Activated naive CD4-positive, alpha-beta T cell (primary cell): ENCODE measurements around the gene AANAT.

Experiments
- DNase-seq, 4 experiments: peaks; one replicate each; lab custom pipeline; 2025; lab: John Stamatoyannopoulos, UW

The AANAT gene

DNA sequence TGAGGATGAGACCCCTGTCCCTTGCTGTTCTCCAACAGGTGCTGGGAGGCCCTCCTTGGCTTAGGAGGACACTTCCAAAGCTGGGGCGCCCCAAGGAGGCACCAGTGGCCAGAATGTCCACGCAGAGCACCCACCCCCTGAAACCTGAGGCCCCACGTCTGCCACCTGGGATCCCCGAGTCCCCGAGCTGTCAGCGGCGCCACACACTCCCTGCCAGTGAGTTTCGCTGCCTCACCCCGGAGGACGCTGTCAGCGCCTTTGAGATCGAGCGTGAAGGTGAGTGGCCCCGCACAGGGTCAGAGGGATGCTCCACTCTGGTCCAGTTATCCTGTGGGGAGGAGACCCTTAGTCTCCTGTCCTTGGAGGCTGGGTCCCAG is 1.2 kb downstream of the AANAT start:
- no peak for DNase-seq

DNA sequence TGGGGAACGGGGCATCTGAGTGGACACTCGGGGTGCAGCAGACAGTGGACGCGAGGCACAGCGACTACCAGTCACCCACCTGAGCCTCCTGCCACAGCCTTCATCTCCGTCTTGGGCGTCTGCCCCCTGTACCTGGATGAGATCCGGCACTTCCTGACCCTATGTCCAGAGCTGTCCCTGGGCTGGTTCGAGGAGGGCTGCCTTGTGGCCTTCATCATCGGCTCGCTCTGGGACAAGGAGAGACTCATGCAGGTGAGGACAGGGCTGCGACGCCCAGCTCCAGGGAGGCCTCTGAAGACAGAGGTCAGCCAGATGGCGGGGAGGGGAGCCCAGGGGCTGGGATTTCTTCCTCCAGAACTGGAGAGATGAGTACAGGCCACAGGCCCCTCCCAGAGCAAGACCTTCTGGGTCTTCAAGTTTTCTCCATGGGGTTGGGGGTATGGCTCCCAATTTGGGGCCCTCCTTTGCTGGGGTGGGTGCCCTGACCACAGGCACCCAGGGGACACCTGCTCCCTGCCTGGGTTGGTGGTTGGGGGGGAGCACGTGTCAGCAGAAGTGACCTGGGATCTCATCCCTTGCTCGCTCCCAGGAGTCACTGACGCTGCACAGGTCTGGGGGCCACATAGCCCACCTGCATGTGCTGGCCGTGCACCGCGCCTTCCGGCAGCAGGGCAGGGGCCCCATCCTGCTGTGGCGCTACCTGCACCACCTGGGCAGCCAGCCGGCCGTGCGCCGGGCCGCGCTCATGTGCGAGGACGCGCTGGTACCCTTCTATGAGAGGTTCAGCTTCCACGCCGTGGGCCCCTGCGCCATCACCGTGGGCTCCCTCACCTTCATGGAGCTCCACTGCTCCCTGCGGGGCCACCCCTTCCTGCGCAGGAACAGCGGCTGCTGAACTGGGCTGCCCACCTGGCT is 1.9 kb downstream of the AANAT start:
- no peak for DNase-seq

DNA sequence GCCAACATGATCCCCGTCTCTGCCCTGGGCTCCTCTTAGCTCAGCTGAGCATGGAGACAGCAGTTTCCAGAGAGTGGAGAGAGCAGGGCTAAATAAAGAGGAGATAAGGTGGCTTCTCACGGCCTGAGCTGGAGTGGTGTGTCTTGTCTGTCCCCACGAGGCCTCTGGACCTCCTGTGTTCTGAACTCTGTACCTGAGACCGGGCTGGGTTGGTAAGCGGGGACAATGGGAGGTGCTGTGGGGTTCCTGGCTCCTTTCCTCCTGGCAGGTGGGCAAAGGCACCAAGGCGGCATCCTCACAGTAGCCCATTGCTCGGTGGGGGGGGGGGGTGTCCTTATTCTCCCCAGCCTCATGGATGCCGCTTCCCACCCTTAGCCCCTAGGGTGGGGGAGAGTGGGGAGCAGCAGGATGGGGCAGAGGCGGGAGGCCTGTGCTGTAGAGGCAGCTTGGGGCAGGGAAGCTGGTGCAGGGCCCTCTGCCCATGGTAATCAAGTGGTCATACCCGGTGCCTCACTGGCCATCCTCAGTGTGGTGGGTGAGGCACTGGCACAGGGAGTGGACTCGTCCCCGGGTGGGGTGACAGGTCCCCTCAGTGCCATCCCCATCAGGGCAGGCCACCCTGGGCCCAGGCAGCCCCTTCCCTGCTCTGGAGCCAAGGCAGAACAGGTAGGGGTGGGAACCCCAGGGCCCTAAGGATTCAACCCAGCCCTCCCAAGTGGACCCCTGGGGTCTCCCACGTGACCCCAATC is 2.8 kb downstream of the AANAT start:
- DNase-seq = no peak

DNA sequence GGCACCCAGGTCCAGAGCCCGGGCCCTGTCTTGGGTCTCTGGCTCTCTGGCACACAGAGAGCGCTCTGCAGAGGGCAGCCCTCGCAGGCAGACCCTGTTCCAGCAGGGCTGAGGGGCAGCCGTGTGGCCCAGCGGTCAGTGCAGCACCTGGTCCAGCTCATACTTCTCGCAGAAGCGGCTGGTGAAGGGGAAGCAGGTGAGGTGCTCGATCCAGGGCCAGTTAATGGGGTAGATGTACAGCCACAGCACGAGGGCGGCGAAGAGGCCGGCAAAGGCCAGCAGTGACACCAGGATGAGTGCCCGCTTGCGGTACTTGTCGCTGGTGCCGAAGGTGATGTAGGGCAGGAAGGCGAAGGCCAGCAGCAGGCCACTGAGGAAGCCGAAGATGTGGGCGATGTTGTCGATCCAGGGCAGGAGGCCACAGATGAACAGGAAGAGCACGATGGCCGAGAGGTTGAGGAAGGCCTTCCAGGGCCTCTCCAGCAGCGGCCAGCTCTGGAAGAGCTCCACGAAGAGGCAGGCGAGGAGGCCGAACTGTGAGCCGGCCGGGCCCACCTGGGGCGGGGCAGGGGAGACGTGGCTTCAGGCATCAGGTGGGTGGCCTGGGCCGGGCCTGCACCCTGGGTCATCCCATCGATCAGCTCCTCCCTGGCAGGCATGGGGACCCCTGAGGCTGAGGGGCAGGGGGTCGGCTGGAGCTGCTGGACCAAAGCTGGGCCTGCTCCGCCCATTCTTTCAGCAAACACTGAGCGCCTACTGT is 4.3 kb downstream of the AANAT start:
- no peak for DNase-seq

DNA sequence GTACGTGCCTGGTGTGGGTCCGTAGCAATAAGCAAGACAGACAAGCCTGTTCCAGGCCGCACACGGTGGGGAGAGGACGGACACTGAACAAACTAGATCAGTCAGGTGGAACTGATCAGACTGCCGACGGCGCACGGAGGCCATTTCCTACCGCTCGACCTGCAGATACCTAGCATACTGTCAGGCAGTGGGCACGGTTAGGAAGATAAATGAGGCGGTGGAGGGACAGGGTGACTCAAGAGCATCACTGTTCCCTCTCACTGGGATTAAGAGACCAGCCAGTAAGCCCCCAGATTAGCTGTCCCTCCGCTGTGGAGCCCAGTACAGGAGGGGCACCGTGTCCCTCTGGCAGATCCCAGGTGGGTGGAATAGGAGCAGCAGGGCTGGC is 4.8 kb downstream of the AANAT start:
- DNase-seq = no peak

DNA sequence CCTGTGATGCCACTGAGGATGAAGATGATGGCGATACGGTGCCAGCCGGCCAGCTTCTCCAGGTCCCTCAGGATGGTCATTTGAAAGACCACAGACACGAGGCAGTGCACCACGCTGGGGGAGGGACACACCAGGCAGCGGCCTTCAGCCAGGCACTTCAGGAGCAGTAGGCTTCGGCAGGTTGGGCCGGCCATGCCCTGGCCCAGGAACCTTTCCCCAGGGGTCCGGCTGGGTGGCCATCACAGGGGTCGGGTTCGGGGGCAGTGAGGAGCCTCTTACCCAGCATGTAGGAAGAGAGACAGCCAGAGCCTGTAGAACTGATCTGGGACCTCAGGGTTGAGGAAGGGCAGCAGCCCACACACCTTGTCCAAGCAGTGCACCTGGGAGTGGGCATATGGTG is 5.3 kb downstream of the AANAT start:
- no peak for DNase-seq

DNA sequence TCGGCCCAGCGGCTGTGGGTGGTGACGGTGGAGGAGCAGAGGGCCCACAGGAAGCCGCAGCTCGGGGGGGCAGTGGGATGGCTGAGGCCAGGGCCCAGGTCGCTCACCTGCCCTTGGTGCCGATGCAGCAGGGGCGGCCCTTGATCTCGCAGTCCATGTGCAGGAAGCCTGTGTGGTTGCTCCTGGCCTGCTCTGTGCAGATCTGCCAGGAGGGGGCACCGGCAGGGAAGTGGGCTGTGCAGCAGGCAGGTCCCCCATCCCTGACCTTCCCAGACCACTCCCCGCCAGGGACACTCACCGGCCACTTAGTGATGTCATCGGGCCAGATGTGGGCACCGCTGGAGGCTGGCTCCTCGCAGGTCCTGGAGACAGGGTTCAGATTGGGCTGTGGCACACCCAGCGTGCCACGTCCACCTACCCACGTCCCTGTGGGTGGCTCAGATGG is 6.2 kb downstream of the AANAT start:
- no peak for DNase-seq

DNA sequence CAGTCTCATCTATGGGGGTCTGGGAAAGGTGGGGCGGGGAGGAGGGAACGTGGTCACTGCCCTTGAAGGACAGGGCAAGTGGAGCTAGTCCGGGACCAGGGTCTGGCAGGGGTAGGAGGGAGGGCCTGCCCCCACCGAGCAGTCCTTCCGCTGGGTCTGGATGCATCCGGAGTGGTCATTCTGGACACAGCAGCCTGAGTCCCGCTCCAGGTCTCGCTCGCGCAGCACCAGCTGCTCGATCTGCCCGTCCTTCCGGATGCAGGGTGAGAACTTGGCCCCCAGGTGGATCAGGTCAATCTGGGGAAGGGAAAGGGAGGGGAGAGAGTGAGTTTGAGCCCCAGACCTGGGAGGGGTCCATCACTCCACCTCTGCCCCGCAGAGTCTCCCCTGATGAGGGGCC is 6.8 kb downstream of the AANAT start:
- DNase-seq = no peak

DNA sequence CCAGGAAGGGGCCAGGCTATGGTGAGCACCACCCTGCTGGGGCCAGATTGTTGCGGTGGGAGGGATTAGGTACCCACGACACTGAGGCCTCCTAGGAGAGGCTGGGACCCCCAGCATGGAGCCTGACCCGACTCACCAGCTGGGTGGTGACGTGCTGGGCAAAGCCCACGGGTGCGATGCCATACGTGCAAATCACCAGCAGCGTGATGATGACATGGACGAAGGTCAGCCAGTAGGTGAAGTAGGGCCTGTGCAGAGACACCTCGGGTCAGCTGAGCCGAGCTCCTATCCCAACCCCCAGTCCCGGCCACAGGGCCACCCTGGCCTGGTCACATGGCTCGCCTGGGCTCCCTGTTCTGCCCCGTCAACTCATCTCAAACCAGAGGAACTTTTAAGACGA is 7.5 kb downstream of the AANAT start:
- no peak for DNase-seq

DNA sequence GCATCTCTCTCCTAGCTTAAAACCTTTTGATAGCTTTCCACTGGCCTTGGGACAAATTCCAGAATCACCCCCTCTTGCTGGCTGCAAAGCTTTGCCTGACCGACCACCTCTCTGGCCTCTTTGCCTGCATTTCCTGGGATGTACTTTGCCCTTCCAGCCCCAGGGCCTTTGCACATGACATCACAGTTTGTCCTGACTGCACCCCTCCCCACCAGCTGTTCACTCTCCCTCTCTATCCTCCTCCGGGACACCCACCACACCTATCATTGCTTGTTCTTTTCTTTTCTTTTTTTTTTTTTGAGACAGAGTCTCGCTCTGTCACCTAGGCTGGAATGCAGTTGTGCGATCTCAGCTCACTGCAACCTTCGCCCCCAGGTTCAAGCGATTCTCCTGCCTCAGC is 7.9 kb downstream of the AANAT start:
- no peak for DNase-seq

DNA sequence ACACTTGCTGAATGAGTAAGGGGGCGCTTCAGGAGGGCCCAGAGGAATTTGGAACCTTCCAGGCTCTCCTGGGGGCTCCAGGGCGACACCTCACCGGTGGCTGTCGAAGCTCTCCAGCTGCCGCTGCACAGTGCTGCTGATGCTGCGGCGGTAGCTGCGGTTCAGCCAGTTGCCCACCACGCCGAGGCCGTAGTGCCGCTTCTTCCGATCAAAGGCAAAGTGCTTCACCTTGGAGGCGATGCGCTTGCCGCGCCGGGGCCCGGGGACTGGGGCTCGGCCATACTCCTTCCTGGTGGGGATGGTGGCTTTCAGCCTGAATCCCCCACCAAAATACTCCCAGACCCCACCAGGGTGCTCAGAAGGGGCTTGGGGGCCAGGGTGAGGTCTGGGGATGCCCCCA is 9.3 kb downstream of the AANAT start:
- no peak for DNase-seq

DNA sequence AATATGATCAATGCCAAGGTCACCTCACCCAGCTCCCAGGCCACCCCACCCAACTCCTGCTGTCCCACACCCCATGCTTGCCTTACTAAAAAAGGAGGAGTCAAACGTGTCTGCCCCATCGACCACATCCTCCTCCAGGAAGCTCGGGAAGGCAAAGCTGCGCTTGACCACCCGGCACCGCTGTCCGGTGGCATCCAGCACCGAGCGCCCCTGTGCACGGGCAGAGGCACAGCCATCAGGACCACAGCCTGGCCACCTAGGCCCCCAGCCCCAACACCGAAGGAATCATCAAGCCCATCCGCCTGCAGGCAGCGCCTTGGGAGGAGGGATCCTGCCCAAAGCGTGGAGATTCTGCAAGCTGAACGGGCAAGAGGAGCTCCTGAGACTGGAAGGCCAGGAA is 10.2 kb downstream of the AANAT start:
- DNase-seq = no peak

DNA sequence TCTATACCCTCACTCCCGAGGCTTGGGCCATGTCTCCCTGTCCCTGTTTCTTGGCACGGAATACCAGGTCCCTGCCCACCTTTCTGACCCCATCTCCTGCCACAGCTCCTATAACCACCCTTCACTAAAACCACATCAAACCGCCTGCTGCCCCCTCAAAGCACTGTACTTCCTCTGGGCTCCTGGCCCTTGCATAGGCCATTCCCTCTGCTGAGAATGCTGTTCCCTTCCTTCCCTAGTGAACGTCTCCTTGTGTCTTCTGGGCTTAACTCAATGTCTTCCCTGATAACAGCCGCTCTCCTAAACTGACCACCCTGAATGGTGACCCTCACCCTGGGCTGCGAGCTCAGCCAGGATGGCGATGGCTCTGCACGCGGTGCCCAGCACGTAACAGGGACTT is 10.7 kb downstream of the AANAT start:
- DNase-seq = no peak

DNA sequence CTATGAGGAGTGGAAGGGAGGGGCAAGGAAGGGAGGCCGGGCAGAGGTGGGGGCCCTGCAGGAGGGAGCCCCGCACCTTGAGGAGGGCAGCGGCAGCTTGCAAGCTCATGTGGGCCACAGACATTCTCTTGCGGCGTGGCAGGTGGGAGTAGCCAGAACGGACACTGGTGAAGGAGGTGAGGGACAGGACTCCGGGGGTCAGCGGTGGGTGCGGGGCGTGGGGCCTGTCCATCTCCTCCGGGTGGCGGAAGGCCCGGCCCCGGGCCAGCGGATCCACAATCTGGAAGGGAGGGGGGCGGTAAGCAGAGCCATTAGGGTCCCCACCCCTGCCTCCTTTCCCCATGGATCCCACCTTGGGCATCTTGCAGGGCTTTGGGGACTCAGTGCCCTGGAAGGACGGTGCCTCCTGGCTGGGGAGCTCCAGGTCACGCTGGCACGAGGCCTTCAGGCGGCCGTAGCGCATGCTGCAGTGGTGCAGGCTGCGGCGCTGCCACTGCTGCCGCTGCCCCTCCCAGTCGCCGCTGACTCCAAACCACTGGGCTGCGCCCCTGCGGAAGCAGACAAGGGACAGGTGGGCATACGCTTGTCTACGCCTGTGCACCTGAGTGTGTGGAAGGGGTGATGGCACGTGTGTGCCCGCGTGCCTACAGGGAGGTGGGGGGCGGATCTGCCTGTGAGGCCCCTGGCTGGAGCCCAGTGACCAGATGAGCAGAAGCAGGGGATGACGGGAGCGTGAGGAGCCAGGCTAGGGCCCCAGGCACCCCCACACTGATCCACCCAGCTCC is 11.5 kb downstream of the AANAT start:
- DNase-seq = no peak

DNA sequence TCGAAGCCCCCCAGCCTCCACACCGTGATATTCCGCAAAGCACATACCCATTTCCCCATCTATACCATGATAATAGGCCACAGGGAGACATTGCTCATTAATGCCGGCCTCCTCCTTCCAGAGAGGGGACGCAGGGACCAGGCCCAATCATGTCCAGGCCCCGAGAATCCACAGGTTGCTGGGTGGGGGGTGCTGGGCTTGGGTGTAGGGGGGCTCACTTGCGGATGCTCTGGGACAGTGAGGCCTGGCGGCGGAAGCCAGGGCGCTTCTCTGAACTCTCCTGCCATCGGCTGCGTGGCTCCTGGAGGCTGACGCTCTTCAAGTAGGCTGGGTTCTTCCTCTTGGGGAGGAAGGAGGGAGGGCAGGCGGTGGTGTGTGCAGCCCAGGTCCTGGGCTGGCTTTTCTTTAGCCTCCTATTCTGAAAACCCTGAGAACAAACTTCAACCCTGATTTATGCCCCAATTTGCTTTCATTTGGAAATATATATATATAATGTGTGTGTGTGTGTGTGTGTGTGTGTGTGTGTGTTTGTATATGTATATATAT is 12.2 kb downstream of the AANAT start:
- no peak for DNase-seq

DNA sequence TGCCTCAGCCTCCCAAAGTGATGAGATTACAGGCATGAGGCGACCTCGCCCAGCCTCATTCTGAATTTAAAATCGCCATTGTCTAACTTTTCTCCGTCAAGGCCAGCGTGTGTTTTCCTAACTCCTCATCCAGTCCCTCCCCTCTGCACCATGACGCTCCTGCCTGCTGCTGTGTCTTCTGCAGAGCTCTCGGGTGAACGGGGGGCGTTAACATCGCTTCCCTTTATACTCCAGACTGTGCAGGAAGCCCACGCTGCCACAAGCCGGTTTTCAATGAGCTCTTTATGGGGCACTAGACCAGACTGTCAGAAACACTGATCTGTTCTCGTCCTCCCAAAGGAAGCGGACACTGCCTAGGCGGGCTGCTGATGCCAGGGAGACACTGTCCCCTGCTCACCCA is 13.2 kb downstream of the AANAT start:
- DNase-seq = no peak

DNA sequence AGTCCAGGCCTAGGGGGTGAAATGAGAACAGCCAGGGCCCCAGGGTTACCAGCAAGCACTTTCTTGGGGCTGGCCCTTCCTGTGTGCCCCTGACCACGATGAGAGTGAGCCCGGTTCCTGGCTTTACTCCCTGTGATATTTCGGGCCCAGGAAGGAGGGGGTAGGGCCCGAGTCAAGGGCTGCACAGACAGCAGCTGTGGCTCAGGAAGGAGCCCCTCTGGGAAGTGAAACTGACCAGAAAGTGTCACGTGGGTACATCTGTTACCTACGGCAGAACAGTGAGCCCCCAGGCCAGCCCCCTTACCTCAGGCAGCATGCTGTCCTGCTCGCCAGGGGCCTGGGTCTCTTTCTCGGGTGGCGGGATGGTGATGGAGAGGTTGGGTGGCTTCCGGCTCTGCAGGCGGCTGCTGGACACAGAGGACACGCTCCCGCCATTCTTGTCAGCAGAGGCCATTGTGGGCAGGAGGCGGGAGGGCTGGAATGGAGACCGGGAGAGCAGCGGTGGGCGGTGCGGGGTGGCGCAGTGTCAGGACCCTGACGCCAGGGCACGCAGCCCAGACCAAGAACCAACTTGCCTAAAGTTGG is 13.8 kb downstream of the AANAT start:
- no peak for DNase-seq

DNA sequence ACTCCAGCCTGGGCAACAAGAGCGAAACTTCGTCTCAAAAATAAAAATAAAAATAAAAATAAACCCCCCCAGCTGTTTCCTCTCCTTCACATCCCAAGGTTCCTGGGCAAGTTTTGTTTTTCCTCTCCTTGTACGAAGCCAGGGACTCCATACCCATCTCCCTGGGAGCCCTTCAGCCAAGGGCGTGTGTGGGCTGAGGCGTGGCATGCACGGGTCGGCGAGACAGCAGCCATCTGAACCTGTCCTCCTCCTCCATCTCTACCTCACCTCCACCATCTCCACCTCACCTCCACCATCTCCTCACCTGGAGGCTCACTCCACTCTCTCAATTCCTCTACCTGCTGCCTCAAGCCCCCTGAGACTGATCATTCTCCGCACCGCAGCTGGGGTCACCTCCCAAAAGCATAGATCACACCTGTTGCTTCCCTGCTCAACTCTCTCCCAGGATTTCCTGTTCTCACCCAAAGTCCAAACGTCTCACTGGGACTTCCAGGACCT is 16.9 kb downstream of the AANAT start:
- DNase-seq = no peak

DNA sequence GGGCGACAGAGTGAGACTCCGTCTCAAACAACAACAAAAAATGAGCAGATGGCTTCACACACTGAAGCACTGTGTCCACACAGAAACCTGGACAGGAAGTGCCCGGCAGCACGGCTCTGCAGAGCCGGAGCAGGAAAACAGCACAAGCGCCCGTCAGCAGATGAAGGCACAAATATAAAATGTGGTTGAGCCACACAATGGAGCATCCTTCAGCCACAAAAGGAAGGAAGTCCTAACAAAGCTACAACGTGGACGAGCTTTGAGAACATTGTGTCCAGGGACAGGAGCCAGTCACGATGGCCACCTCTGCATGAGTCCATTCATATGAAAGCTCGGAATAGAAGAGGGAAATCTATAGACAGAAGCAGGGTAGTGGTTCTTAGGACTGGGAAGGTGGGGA is 18.2 kb downstream of the AANAT start:
- no peak for DNase-seq

DNA sequence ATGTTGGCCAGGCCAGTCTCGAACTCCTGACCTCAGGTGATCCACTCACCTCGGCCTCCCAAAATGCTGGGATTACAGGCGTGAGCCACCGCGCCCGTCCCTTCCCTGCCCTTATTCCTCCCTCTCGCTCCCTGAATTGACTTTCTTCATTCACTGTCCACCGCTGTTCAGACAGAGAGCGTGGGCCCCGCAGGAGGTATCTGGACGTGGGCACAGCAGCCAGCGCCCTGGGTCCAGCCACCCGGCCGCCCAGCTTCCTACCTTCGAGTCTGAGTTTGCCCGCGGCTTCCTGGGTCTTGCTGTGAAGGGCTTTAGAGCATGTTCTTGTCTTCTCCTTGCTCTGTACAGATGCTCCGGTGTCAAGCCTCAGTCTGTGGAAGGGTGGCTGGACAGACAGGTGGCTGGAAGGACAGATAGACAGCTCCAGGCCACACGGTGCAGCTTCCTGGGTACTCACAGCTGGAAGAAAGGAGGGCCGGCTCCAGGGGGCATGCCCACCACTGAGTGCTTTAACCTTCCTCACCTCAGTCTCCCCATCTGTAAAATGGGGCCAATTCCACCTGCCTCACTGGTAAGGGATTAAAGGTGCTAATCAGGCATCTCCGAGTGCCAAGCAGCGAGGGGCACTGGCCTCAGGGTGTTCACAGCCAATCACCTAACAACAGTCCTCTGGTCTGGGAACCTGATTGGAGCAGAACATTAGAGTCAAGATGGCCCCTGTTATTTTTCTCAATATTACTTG is 20.2 kb downstream of the AANAT start:
- DNase-seq = no peak
